Left ventricle myocardium inferior (tissue), 1 donor: ENCODE measurements around the gene ITGA1. TPM values are rescaled to one million over a fixed set of nuclear protein-coding genes. Genes with fewer than 3 reads are reported as not detected.

Source experiments
- DNase-seq: peaks from one replicate; pipeline ENCODE4 v3.0.0-alpha.2; 2020
- H3K27ac ChIP-seq: fragments of 200-600 bp; replicated peaks from 2 replicates; pipeline ENCODE4 v1.8.0; 2021
- H3K27me3 ChIP-seq: fragments of 200-600 bp; 2 replicates; pipeline ENCODE4 v1.8.0; 2021; ENCODE audit warnings: low read depth
- H3K36me3 ChIP-seq: fragments of 200-600 bp; 2 replicates; pipeline ENCODE4 v1.8.0; 2021
- H3K4me1 ChIP-seq: fragments of 200-600 bp; 2 replicates; pipeline ENCODE4 v1.8.0; 2021
- H3K4me3 ChIP-seq: fragments of 200-600 bp; 2 replicates; pipeline ENCODE4 v1.8.0; 2021; ENCODE audit warnings: mild to moderate bottlenecking, moderate library complexity
- H3K9me3 ChIP-seq: fragments of 200-600 bp; replicated peaks from 2 replicates; pipeline ENCODE4 v1.8.0; 2021
- intact Hi-C: fragments of 100-400 bp; cut with micrococcal nuclease; formaldehyde crosslinking; loops from one replicate; pipeline ENCODE4 v1.11.0; 2022
- total RNA-seq: library from RNA; stranded (reverse); fragmentation: NEBNext Ultra II Directional; extraction: Animal tissue kit (Norgen Biotek cat#: 25700); gene quantifications from one replicate; pipeline ENCODE4 v1.2.1, GENCODE V29; 2021
- TF ChIP-seq, protein P1 (sequence below): fragments of 200-600 bp; IDR thresholded peaks from 2 replicates; pipeline ENCODE4 v1.8.0; 2021; ENCODE audit warnings: antibody characterized with exemption, mild to moderate bottlenecking, borderline replicate concordance
- donor health status: DM: no; HTN: yes; CAD: no; lungs with severe emphysema.

The ITGA1 gene
- total RNA-seq, 1 donor from 2014 or later, result 28.4 TPM

DNA sequence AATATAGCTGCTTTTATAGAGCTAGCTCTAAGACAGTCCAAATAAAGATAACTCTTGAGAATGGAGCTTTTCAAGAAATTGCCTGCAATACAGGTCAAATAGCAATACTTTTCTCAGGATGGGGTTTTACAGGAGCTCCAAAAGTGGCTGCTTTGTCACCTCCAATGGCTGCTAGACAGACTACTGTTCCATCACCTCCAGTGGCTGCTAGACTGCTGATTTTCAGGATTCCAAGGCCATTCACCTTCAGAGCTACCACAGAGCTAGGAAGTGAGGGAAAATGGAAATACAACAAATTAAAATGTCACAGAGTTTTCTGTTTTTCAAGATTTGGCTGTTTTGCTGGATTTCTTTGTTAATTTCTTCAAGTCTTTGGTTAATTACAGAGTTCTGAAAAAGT, 8.5 kb upstream of the ITGA1 start:
- Histone ChIP-seq H3K27ac (no peak overlapping the region), H3K4me3 (no peak overlapping the region), H3K4me1 (peaks cover 23% of the 10 kb centered on the region), H3K9me3 (no peaks in the 10 kb centered on the region), H3K27me3 (no peaks in the 10 kb centered on the region), H3K36me3 (no peaks in the 10 kb centered on the region)
- TF ChIP-seq, protein P1, sequence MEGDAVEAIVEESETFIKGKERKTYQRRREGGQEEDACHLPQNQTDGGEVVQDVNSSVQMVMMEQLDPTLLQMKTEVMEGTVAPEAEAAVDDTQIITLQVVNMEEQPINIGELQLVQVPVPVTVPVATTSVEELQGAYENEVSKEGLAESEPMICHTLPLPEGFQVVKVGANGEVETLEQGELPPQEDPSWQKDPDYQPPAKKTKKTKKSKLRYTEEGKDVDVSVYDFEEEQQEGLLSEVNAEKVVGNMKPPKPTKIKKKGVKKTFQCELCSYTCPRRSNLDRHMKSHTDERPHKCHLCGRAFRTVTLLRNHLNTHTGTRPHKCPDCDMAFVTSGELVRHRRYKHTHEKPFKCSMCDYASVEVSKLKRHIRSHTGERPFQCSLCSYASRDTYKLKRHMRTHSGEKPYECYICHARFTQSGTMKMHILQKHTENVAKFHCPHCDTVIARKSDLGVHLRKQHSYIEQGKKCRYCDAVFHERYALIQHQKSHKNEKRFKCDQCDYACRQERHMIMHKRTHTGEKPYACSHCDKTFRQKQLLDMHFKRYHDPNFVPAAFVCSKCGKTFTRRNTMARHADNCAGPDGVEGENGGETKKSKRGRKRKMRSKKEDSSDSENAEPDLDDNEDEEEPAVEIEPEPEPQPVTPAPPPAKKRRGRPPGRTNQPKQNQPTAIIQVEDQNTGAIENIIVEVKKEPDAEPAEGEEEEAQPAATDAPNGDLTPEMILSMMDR, result no peak
- DNase-seq, result no peak
- intact Hi-C loops, result no loop called here

DNA sequence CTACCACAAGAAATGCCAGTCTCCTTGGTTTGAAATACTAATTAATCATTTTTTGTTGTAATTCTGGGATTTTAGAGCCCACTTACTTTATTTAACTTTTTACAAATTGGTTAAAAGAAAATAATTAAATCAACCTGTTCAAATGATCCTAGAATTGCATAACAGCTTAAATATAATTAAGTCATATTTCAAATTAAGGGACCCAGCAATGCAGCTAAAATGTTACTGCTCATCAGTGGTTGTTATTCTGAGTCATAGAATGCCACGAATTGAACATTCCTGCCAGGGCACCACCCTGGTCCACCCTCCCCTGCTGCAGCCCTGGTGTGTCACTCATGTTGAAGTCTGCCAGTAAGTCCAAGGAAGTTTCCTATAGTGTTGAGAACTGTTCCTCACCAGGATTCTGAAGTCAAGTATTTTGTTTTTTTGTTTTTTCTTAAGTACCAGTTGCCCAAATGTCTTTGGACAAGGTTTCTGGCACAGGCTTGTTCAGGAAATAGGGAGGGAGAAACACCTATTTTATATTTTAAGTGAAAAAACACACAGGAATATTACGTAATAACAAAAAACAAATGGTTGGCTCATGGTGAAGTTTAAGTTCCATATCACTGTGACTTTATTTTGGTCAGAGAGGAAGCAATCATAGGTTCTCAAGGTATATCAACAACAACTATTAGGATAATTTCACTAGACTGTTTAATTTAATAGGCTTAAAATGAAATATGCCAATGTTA, 4.3 kb upstream of the ITGA1 start:
- DNase-seq, result no peak
- no peaks in the 10 kb centered on the region for H3K36me3 ChIP-seq
- no peak overlapping the region for H3K4me3 ChIP-seq
- intact Hi-C loops, result loop anchor here (10.0 kb wide), 1 partner anchor 79 kb away; no protein-coding TSS in a partner anchor
- TF ChIP-seq, protein P1, result no peak
- no peaks in the 10 kb centered on the region for H3K9me3 ChIP-seq
- peak overlapping the region; percentile 75 for H3K27ac ChIP-seq
- peaks cover 33% of the 10 kb centered on the region for H3K4me1 ChIP-seq
- no peaks in the 10 kb centered on the region for H3K27me3 ChIP-seq

- no peak overlapping the region for H3K4me3 ChIP-seq
- TF ChIP-seq, protein P1, result no peak
- no peaks in the 10 kb centered on the region for H3K9me3 ChIP-seq
- H3K27me3 ChIP-seq, result no peaks in the 10 kb centered on the region
- peak overlapping the region; percentile 75 for H3K27ac ChIP-seq
- H3K36me3 ChIP-seq, result no peaks in the 10 kb centered on the region
- DNase-seq, result no peak
- H3K4me1 ChIP-seq, result peaks cover 37% of the 10 kb centered on the region
- intact Hi-C loops, result loop anchor here (5.0 to 10.0 kb wide), 2 partner anchors 80 to 133 kb away; no protein-coding TSS in a partner anchor
Observed at GRCh38 chr5:52784737-52785136, 3.0 kb upstream of the ITGA1 start.

- Histone ChIP-seq H3K4me1 (peaks cover 46% of the 10 kb centered on the region), H3K27ac (peak overlapping the region; percentile 91), H3K4me3 (peak overlapping the region; percentile 75), H3K9me3 (no peaks in the 10 kb centered on the region), H3K27me3 (no peaks in the 10 kb centered on the region), H3K36me3 (no peaks in the 10 kb centered on the region)
- TF ChIP-seq, protein P1, result no peak
- intact Hi-C loops, result loop anchor here (5.0 to 10.0 kb wide), 2 partner anchors 82 to 131 kb away; no protein-coding TSS in a partner anchor
- DNase-seq, result no peak
Observed at GRCh38 chr5:52786391-52786790, 1.3 kb upstream of the ITGA1 start.

DNA sequence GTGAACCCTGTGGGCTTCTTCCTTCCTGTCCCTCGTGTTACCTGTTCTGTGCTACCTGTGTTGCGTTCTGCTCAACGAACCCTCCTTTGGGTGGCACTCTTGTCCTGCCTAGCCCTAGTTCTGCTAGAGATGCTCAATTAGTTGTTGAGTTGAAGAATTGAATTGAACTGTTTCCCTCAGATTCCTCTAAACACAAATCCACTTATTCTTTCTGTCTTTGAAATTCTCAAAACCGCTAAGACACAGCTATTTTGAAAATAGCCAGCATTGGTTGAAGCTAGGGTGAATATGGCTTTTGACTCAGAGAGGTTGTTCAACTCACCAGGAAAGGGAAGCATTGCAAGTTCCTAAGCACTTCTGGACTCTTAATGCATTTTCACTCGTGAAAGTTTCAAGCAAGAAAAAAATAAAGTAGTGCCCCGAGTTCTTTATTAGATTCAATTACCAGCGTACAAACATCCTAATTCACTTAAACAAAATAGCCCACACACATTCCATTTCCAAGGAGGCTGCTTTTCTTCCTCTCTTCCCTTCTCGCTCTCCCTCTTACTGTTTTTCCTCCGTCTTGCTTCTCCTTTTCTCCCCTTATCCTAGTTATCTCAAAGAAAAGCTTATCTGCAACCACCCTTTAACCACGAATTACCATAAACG, 642 bp upstream of the ITGA1 start:
- TF ChIP-seq, protein P1, result peak; percentile 46
- Histone ChIP-seq H3K27ac (peak overlapping the region; percentile 91), H3K4me1 (peaks cover 47% of the 10 kb centered on the region), H3K36me3 (no peaks in the 10 kb centered on the region), H3K27me3 (no peaks in the 10 kb centered on the region), H3K4me3 (peak overlapping the region; percentile 75), H3K9me3 (no peaks in the 10 kb centered on the region)
- intact Hi-C loops, result loop anchor here (5.0 to 10.0 kb wide), 2 partner anchors 82 to 130 kb away; no protein-coding TSS in a partner anchor
- DNase-seq, result no peak
